GM13977 (cell line): ENCODE data around the gene MAGEH1.
"Not testable (repeated sequence)": the region's sequence is repeated elsewhere in the genome, so short reads cannot be mapped to it uniquely, and the experiment has no call there.

Source experiments
- DNase-seq: peaks from one replicate; pipeline ENCODE4 v3.0.0; 2012; ENCODE audit warnings: low spot score
- in situ Hi-C: fragments of 300-500 bp; cut with MboI; formaldehyde crosslinking; loops from one replicate; pipeline ENCODE4 v1.12.0; 2022; ENCODE audit warnings: low sequenced_read_pairs, low pct_unique_long_range_greater_than_20kb, mixed read lengths, inconsistent platforms; ENCODE audit not compliant: unreplicated experiment
- TF ChIP-seq, protein P1 (sequence below): IDR thresholded peaks from 2 replicates; pipeline ENCODE4 v1.5.1; 2012; ENCODE audit warnings: mild to moderate bottlenecking, control low read depth; ENCODE audit not compliant: insufficient read depth; ENCODE audit errors: extremely low read depth, missing control alignments

MAGEH1 gene

GRCh38 chrX:55451990-55452832, at the start of gene MAGEH1:
Gene MAGEH1, plus strand, starts transcription at chrX:55452127. Its CDS starts 248 bp downstream, at chrX:55452375.
- DNase-seq: peak; percentile 67
- in situ Hi-C loops: no loop called here
- TF ChIP-seq, protein P1, sequence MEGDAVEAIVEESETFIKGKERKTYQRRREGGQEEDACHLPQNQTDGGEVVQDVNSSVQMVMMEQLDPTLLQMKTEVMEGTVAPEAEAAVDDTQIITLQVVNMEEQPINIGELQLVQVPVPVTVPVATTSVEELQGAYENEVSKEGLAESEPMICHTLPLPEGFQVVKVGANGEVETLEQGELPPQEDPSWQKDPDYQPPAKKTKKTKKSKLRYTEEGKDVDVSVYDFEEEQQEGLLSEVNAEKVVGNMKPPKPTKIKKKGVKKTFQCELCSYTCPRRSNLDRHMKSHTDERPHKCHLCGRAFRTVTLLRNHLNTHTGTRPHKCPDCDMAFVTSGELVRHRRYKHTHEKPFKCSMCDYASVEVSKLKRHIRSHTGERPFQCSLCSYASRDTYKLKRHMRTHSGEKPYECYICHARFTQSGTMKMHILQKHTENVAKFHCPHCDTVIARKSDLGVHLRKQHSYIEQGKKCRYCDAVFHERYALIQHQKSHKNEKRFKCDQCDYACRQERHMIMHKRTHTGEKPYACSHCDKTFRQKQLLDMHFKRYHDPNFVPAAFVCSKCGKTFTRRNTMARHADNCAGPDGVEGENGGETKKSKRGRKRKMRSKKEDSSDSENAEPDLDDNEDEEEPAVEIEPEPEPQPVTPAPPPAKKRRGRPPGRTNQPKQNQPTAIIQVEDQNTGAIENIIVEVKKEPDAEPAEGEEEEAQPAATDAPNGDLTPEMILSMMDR: no peak

DNA sequence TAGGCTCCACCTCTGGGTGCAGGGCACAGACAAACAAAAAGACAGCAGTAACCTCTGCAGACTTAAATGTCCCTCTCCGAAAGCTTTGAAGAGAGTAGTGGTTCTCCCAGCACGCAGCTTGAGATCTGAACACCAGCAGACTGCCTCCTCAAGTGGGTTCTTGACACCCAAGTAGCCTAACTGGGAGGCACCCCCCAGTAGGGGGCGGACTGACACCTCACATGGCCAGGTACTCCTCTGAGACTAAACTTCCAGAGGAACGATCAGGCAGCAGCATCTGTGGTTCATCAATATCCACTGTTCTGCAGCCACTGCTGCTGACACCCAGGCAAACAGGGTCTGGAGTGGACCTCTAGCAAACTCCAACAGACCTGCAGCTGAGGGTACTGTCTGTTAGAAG, 24.8 kb upstream of the MAGEH1 start:
- in situ Hi-C loops, DNase-seq: not testable (repeated sequence)
- TF ChIP-seq, protein P1: peak; percentile 41

DNA sequence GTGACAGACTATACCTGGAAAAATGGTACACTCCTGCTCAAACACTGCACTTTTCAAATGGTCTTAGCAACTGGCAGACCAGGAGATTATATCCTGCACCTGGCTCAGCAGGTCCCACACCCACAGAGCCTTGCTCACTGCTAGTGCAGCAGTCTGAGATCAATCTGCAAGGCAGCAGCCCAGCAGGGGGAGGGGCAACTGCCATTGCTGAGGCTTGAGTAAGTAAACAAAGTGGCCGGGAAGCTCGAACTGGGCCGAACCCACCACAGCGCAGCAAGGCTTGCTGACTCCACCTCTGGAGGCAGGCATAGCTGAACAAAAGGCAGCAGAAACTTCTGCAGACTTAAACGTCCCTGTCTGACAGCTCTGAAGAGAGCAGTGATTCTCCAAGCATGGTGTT, 8.5 kb upstream of the MAGEH1 start:
- in situ Hi-C loops, DNase-seq: not testable (repeated sequence)

- no peak for DNase-seq
- TF ChIP-seq, protein P1: peak; percentile 13
- in situ Hi-C loops: no loop called here
These were observed 1.7 kb upstream of the MAGEH1 start for GRCh38 chrX:55450259-55450658.

- no peak for DNase-seq
- TF ChIP-seq, protein P1: no peak
- in situ Hi-C loops: no loop called here
These were observed 786 bp upstream of the MAGEH1 start for GRCh38 chrX:55451141-55451540.

DNA sequence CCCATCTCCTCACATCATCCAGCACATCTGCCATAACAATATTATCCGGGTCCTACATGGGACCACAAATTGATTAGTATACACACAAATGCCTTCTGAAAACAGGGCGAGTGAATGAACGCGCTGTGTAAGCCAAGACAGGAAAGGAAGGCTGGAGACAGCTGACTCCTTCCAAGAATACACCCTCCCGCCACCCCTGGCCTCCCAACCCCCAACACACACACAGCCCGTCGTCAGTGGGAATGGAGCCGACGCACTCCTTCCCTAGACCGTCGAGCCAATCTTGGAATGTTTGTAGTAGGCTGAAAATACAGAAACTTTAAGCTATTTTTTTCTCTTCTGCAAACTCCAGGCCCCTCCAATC, 319 bp upstream of the MAGEH1 start:
- in situ Hi-C loops: no loop called here
- no peak for DNase-seq
- TF ChIP-seq, protein P1: no peak

DNA sequence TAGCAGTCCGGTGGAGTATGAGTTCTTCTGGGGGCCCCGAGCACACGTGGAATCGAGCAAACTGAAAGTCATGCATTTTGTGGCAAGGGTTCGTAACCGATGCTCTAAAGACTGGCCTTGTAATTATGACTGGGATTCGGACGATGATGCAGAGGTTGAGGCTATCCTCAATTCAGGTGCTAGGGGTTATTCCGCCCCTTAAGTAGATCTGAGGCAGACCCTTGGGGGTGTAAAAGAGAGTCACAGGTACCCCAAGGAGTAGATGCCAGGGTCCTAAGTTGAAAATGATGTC, 852 bp downstream of the MAGEH1 start:
- TF ChIP-seq, protein P1: no peak
- DNase-seq: no peak
- in situ Hi-C loops: no loop called here

GRCh38 chrX:55455708-55456107, 3.8 kb downstream of the MAGEH1 start:
- in situ Hi-C loops, DNase-seq: not testable (repeated sequence)

DNA sequence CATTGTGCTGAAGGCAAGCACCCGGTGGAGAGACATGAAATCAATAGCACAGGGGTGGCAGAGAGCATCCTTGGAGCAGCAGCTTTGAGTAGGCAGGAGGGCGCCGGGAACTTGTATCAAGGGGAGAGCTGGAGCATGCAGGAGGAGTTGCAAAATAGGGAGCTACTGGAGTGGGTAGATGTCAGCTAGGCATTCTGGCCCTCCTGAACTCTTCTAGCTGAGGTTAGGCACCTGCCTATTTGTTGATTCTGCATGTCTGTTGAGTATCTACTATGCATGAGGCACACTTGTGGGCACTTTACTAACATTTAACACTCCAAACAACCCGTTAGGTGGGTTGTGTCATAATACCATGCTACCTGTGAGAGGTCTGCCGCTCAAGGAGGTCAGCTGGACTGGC, 7.5 kb downstream of the MAGEH1 start:
- in situ Hi-C loops, DNase-seq: not testable (repeated sequence)

- in situ Hi-C loops: not testable (repeated sequence)
These were observed 8.0 kb downstream of the MAGEH1 start for GRCh38 chrX:55459926-55460325.

GRCh38 chrX:55464050-55464449, 12.1 kb downstream of the MAGEH1 start:
- in situ Hi-C loops, DNase-seq: not testable (repeated sequence)

More at GRCh38 chrX:55459926-55460325, 8.0 kb downstream of the MAGEH1 start:
- not testable (repeated sequence) for DNase-seq
